ENCODE results near the gene HLA-DQB2.
"Not testable (repeated sequence)": the region's sequence is repeated elsewhere in the genome, so short reads cannot be mapped to it uniquely, and the experiment has no call there.

The HLA-DQB2 gene

GRCh38 chr6:32763421-32763820, at the start of gene HLA-DQB2:
Gene HLA-DQB2, minus strand, starts transcription at chr6:32763532. Its CDS starts 62 bp downstream, at chr6:32763470.
- DNase-seq, result no peak

- DNase-seq, result no peak
Observed at GRCh38 chr6:32809171-32809570, 45.8 kb upstream of the HLA-DQB2 start.

GRCh38 chr6:32807020-32807580, 43.8 kb upstream of the HLA-DQB2 start:
- no peak for DNase-seq

GRCh38 chr6:32805404-32805803, 42.1 kb upstream of the HLA-DQB2 start:
- not testable (repeated sequence) for DNase-seq

GRCh38 chr6:32803416-32803815, 40.1 kb upstream of the HLA-DQB2 start:
- DNase-seq, result no peak

- DNase-seq, result no peak
Observed at GRCh38 chr6:32799740-32800139, 36.4 kb upstream of the HLA-DQB2 start.

GRCh38 chr6:32799168-32799567, 35.8 kb upstream of the HLA-DQB2 start:
- no peak for DNase-seq

GRCh38 chr6:32796848-32797776, 33.8 kb upstream of the HLA-DQB2 start:
- peak; percentile 79 for DNase-seq

GRCh38 chr6:32794510-32794909, 31.2 kb upstream of the HLA-DQB2 start:
- DNase-seq, result no peak

GRCh38 chr6:32792901-32793435, 29.6 kb upstream of the HLA-DQB2 start:
- DNase-seq, result no peak

- no peak for DNase-seq
Observed at GRCh38 chr6:32790306-32790705, 27.0 kb upstream of the HLA-DQB2 start.

GRCh38 chr6:32785781-32786533, 22.6 kb upstream of the HLA-DQB2 start:
- DNase-seq, result no peak

GRCh38 chr6:32782923-32783322, 19.6 kb upstream of the HLA-DQB2 start:
- not testable (repeated sequence) for DNase-seq

- DNase-seq, result no peak
Observed at GRCh38 chr6:32779036-32779435, 15.7 kb upstream of the HLA-DQB2 start.

- no peak for DNase-seq
Observed at GRCh38 chr6:32775071-32775470, 11.7 kb upstream of the HLA-DQB2 start.

GRCh38 chr6:32774426-32774825, 11.1 kb upstream of the HLA-DQB2 start:
- DNase-seq, result no peak

GRCh38 chr6:32772656-32773055, 9.3 kb upstream of the HLA-DQB2 start:
- no peak for DNase-seq

GRCh38 chr6:32764048-32764447, 716 bp upstream of the HLA-DQB2 start:
- DNase-seq, result no peak

GRCh38 chr6:32761548-32761947, 1.8 kb downstream of the HLA-DQB2 start:
- DNase-seq, result no peak

GRCh38 chr6:32761072-32761471, 2.3 kb downstream of the HLA-DQB2 start:
- no peak for DNase-seq

GRCh38 chr6:32759669-32760068, 3.7 kb downstream of the HLA-DQB2 start:
- no peak for DNase-seq

- no peak for DNase-seq
Observed at GRCh38 chr6:32752580-32752979, 10.8 kb downstream of the HLA-DQB2 start.

GRCh38 chr6:32745649-32746048, 17.7 kb downstream of the HLA-DQB2 start:
- DNase-seq, result not testable (repeated sequence)

All from stimulated activated CD4-positive, alpha-beta T cell treated with anti-CD3 and anti-CD28 coated beads, Interleukin-12 subunit alpha, Interleukin-12 subunit beta, amount 100 ng/mL, for 4 hours (primary cell).